T-helper 2 cell treated with Interferon-gamma antibody and Interleukin-4, amounts not matched to agents 5 μg/mL and 100 μg/mL, for 36 hours (primary cell): ENCODE measurements around the gene FGD4.

Experiments
- DNase-seq: peaks from one replicate; pipeline ENCODE4 v3.0.0; 2021; ENCODE audit warnings: low spot score
- H3K27ac Mint-ChIP-seq: one replicate; pipeline ENCODE4 v1.8.0; 2021; ENCODE audit warnings: mild to moderate bottlenecking, mixed read lengths
- H3K27me3 Mint-ChIP-seq: one replicate; pipeline ENCODE4 v1.8.0; 2021; ENCODE audit warnings: low read depth, mixed read lengths
- H3K36me3 Mint-ChIP-seq: one replicate; pipeline ENCODE4 v1.8.0; 2021; ENCODE audit warnings: low read depth, mixed read lengths
- H3K4me1 Mint-ChIP-seq: one replicate; pipeline ENCODE4 v1.8.0; 2021; ENCODE audit warnings: low read depth, mixed read lengths
- H3K4me3 Mint-ChIP-seq: one replicate; pipeline ENCODE4 v1.8.0; 2022; ENCODE audit warnings: mild to moderate bottlenecking, moderate library complexity, mixed read lengths
- H3K9me3 Mint-ChIP-seq: one replicate; pipeline ENCODE4 v1.8.0; 2021; ENCODE audit warnings: mixed read lengths

The FGD4 gene

GRCh38 chr12:32567296-32567674 is 167.9 kb downstream of the FGD4 start:
- Mint-ChIP-seq H3K27ac (no peak overlapping the region), H3K4me3 (no peak overlapping the region), H3K4me1 (peaks cover 3% of the 10 kb centered on the region), H3K27me3 (no peaks in the 10 kb centered on the region), H3K36me3 (no peaks in the 10 kb centered on the region), H3K9me3 (no peaks in the 10 kb centered on the region)
- no peak for DNase-seq

DNA sequence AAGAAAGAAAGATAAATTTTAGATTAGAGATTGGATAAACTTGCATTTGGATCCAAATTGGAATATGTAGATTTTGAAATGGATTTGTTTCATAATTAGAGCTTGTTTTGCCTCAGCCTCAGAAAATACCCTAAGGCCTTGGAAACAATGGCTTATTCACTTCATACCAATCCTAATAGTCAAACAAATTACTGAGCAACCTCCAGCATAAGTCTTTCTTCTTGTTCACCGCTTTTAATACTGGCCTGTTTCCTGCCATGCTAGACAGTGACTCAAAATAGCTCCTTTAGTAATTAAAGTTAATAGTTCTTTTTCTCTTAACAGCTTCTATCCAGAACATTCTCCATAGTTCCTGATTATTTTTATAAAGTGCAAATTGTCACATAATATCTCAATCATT is 168.9 kb downstream of the FGD4 start:
- H3K36me3 Mint-ChIP-seq: no peaks in the 10 kb centered on the region
- no peaks in the 10 kb centered on the region for H3K27me3 Mint-ChIP-seq
- no peak overlapping the region for H3K4me3 Mint-ChIP-seq
- no peaks in the 10 kb centered on the region for H3K9me3 Mint-ChIP-seq
- DNase-seq: no peak
- H3K27ac Mint-ChIP-seq: no peak overlapping the region
- peaks cover 3% of the 10 kb centered on the region for H3K4me1 Mint-ChIP-seq

DNA sequence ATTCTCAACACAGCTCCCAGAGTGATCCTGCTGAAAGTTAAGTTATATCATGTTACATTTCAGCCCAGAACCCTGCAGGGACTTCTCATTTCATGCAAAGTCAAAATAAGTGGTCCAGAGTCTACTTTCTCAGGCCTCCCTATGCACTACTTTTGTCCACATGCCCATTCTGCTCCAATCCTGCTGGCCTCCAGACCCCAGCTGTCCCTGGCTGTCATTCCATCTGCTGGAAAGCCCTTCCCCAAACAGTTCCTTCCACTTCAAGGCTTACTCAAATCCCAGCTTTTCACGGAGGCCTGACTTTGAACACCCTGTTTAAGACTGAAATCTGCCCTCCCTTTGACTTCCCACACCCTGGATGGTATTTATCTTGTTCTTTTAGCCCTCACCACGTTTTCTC is 169.9 kb downstream of the FGD4 start:
- Mint-ChIP-seq H3K27me3 (no peaks in the 10 kb centered on the region), H3K36me3 (no peaks in the 10 kb centered on the region)
- no peak for DNase-seq

DNA sequence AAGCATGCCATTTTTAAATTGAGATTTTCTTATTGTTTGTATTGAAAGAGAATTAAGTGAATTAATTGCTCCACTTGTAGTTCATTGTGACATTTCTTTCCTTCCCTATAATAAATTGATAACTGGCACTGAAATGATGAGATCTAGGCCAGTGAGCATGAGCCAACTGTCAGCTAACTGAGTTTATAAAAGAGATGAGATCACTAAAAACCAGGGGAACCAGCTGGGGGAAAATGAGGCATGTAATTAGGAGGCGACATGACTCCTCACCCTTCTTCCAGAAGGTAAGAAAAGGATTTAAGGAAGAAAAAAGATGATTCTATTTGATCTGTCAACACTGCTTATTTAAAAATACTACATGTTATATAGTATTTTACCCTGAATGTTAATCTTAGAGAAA is 175.2 kb downstream of the FGD4 start:
- Mint-ChIP-seq H3K27ac (no peak overlapping the region), H3K36me3 (no peaks in the 10 kb centered on the region), H3K4me3 (no peak overlapping the region), H3K9me3 (peaks cover 9% of the 10 kb centered on the region), H3K4me1 (no peaks in the 10 kb centered on the region), H3K27me3 (peaks cover 3% of the 10 kb centered on the region)
- DNase-seq: no peak

More for the DNA sequence above, 169.9 kb downstream of the FGD4 start:
- H3K27ac Mint-ChIP-seq: no peak overlapping the region
- peaks cover 3% of the 10 kb centered on the region for H3K4me1 Mint-ChIP-seq
- H3K9me3 Mint-ChIP-seq: no peaks in the 10 kb centered on the region
- H3K4me3 Mint-ChIP-seq: no peak overlapping the region

DNA sequence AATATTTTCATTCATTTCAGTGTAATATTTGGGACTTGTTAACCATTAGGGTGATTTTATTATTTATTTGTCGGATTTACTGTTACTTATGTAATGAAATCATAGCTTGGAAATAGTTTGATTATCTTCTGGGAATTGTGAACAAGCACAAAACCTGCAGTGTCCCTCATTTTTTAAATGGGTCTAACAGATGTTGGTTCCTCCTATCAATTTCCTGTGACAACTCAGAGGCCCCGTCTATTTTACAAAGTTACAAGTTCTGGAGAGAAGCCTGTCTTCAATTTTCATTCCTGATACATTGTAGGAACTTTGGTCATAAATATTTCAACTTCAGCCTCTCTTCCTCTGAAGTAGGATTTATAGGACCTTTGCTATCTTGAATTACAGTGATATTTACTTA is 178.0 kb downstream of the FGD4 start:
- no peak overlapping the region for H3K4me3 Mint-ChIP-seq
- H3K4me1 Mint-ChIP-seq: peaks cover 9% of the 10 kb centered on the region
- H3K27ac Mint-ChIP-seq: no peak overlapping the region
- no peak for DNase-seq
- H3K27me3 Mint-ChIP-seq: peaks cover 3% of the 10 kb centered on the region
- H3K36me3 Mint-ChIP-seq: no peaks in the 10 kb centered on the region
- H3K9me3 Mint-ChIP-seq: peaks cover 9% of the 10 kb centered on the region

- peaks cover 40% of the 10 kb centered on the region for H3K4me1 Mint-ChIP-seq
- peaks cover 14% of the 10 kb centered on the region for H3K9me3 Mint-ChIP-seq
- H3K27ac Mint-ChIP-seq: peak overlapping the region; percentile 64
- no peak for DNase-seq
- H3K36me3 Mint-ChIP-seq: peaks cover 11% of the 10 kb centered on the region
- H3K4me3 Mint-ChIP-seq: peak overlapping the region; percentile 8
- no peaks in the 10 kb centered on the region for H3K27me3 Mint-ChIP-seq
These were observed 184.2 kb downstream of the FGD4 start for GRCh38 chr12:32583534-32583933.

- Mint-ChIP-seq H3K9me3 (peaks cover 14% of the 10 kb centered on the region), H3K4me3 (peak overlapping the region; percentile 1), H3K27me3 (no peaks in the 10 kb centered on the region), H3K36me3 (peaks cover 17% of the 10 kb centered on the region), H3K27ac (peak overlapping the region; percentile 42), H3K4me1 (peaks cover 57% of the 10 kb centered on the region)
- no peak for DNase-seq
These were observed 186.3 kb downstream of the FGD4 start for GRCh38 chr12:32585680-32586079.

GRCh38 chr12:32586390-32586789 is 187.0 kb downstream of the FGD4 start:
- H3K4me3 Mint-ChIP-seq: peak overlapping the region; percentile 25
- H3K4me1 Mint-ChIP-seq: peaks cover 54% of the 10 kb centered on the region
- peak; percentile 45 for DNase-seq
- peak overlapping the region; percentile 81 for H3K27ac Mint-ChIP-seq
- H3K27me3 Mint-ChIP-seq: no peaks in the 10 kb centered on the region
- H3K36me3 Mint-ChIP-seq: peaks cover 17% of the 10 kb centered on the region
- H3K9me3 Mint-ChIP-seq: peaks cover 14% of the 10 kb centered on the region

DNA sequence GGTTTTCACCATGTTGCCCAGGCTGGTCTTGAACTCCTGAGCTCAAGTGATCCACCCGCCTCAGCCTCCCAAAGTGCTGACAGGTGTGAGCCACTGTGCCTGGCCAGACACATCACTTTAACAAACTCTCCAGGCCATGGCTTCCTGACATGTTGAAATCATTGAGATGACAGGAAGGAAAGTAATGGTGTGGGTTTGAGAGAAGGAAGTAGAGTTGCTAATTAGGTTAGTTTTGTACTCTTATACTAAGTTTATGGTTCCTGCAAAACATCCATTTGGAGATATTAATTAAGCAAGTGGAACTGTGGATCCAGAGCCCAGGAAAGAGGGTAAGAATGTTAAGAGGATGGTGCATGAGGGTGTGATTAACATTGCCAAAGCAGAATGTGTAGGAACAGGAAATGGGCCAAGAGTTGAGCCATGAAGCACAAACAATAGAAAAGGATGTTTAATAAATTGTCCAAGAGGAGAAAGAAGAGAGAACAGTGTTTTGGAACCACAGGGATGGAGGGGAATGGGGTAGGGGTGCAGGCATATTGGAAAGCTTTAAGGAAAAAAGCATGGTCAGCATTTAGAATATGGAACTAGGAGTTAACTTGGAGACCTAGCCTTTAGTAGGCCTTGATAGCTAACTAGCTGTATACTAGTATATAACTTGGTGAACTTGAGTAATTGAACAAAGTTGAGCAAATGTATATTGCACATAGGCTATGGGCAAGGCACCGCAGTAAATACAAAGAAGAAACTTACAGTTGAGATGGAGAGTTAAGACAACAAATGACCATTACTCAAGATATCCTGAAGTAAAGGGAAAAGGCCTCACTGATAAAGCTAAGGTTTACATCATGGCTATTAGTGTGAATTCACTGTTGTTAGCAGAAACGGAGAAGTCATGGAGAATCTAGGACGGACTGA is 188.5 kb downstream of the FGD4 start:
- H3K4me3 Mint-ChIP-seq: peak overlapping the region; percentile 28
- H3K4me1 Mint-ChIP-seq: peaks cover 47% of the 10 kb centered on the region
- no peaks in the 10 kb centered on the region for H3K27me3 Mint-ChIP-seq
- peaks cover 14% of the 10 kb centered on the region for H3K9me3 Mint-ChIP-seq
- peak overlapping the region; percentile 91 for H3K27ac Mint-ChIP-seq
- H3K36me3 Mint-ChIP-seq: peaks cover 17% of the 10 kb centered on the region
- no peak for DNase-seq

- DNase-seq: no peak
- H3K27ac Mint-ChIP-seq: peak overlapping the region; percentile 91
- peaks cover 17% of the 10 kb centered on the region for H3K36me3 Mint-ChIP-seq
- peaks cover 50% of the 10 kb centered on the region for H3K4me1 Mint-ChIP-seq
- no peaks in the 10 kb centered on the region for H3K27me3 Mint-ChIP-seq
- peak overlapping the region; percentile 18 for H3K4me3 Mint-ChIP-seq
- H3K9me3 Mint-ChIP-seq: peaks cover 14% of the 10 kb centered on the region
These were observed 189.2 kb downstream of the FGD4 start for GRCh38 chr12:32588604-32589003.

DNA sequence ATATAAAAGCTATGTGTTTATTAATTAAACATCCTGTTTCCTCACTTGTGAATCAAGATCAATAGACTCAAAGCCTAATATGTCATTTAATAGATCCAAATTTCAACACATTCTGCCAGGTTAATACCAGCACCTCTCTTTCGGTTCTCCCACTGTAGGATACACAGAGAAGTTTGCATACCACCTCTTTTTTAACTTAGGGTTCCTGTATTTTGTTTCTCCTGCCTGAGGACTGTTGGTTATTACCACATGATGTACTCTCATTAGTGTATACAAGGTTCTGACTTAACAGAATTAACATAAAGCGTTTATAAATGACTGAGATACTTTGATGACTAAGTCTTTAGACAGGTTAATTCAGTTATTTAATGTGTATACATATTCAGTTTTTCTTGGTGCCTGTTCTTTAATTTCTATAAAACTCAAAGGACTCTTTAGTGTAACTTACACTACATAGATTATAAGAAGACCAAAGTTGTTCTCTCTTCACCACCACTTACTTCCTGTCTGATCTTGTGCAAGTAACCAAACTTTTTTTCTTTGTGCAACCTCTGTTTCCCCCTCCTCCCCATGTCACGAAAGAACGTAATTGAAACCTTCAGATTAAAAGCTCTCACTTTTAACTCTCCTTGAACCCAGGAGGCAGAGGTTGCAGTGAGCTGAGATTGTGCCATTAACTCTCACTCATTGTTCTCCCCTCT is 190.0 kb downstream of the FGD4 start:
- H3K9me3 Mint-ChIP-seq: peaks cover 14% of the 10 kb centered on the region
- no peak for DNase-seq
- peak overlapping the region; percentile 54 for H3K4me3 Mint-ChIP-seq
- H3K4me1 Mint-ChIP-seq: peaks cover 52% of the 10 kb centered on the region
- no peaks in the 10 kb centered on the region for H3K27me3 Mint-ChIP-seq
- peak overlapping the region; percentile 91 for H3K27ac Mint-ChIP-seq
- peaks cover 17% of the 10 kb centered on the region for H3K36me3 Mint-ChIP-seq

- DNase-seq: no peak
- Mint-ChIP-seq H3K27ac (no peak overlapping the region), H3K4me1 (peaks cover 25% of the 10 kb centered on the region), H3K9me3 (no peaks in the 10 kb centered on the region), H3K36me3 (no peaks in the 10 kb centered on the region), H3K27me3 (no peaks in the 10 kb centered on the region), H3K4me3 (no peak overlapping the region)
These were observed 195.9 kb downstream of the FGD4 start for GRCh38 chr12:32595251-32595650.

DNA sequence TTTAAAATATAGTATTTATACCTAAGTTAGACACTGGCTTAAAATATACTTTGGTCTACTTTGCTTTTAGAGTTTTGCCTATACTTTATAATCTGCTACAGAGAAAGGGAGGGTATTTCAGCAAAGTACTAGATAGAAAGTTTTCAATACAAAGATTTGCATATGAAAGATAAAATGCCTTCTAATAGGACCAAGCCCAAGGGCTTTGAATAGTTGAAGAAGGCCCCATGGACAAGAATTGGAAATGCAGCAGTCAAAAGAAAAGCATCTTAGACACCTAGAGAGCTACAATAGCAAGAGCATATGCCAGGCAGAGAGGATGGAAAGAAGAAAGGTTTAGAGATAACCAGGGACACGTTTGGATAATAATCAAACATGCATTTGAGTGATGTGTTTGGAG is 196.7 kb downstream of the FGD4 start:
- DNase-seq: no peak
- Mint-ChIP-seq H3K4me1 (peaks cover 22% of the 10 kb centered on the region), H3K36me3 (no peaks in the 10 kb centered on the region), H3K9me3 (no peaks in the 10 kb centered on the region), H3K4me3 (no peak overlapping the region), H3K27me3 (no peaks in the 10 kb centered on the region), H3K27ac (no peak overlapping the region)

DNA sequence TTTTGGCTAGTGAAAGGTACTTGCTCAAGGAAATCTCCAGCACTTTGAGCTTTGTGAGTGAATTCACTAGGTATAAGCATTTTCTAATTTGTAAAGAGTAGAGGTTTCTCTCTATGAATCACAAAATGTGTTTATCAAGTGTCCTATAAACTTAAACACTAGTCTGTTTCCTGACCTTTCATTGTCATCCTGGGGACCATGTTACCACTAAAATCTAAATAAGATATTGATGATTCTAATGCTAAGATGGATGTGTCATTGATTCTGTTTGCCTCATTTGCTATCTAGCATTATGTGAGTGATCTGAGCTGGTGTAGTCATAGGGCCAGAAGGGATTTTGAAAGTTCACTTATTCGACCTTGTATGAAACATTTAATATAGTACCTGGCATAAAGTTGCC is 199.3 kb downstream of the FGD4 start:
- Mint-ChIP-seq H3K27ac (no peak overlapping the region), H3K27me3 (no peaks in the 10 kb centered on the region), H3K4me3 (no peak overlapping the region), H3K9me3 (no peaks in the 10 kb centered on the region), H3K4me1 (peaks cover 23% of the 10 kb centered on the region), H3K36me3 (no peaks in the 10 kb centered on the region)
- no peak for DNase-seq
